HepG2 (cell line): ENCODE data around the gene EARS2. TPM values are rescaled to one million over a fixed set of nuclear protein-coding genes. Genes with fewer than 3 reads are reported as not detected.

Source experiments
- ATAC-seq: fragments of 200-7000 bp; cut with Tn5 transposase; 3 replicates; pipeline ENCODE4 v1.9.1; 2020; ENCODE audit warnings: mild to moderate bottlenecking, moderate library complexity
- BruUV-seq: library from RNA; stranded (reverse); fragments of 400-500 nt; replicated peaks from 2 replicates; lab custom pipeline; 2021; lab: Mats Ljungman, UMichigan
- CTCF ChIA-PET: fragments of 300-600 bp; formaldehyde crosslinking; extraction: SDS; loops from one replicate; lab custom pipeline; 2021; ENCODE audit warnings: low total read pairs, inconsistent platforms, low intra/inter-chr PET ratio; lab: Yijun Ruan, JAX
- POLR2A ChIA-PET: fragments of 350-600 bp; sonication (Branson Sonifier 250); formaldehyde crosslinking; loops from one replicate; lab custom pipeline; 2020; ENCODE audit warnings: antibody characterized with exemption, inconsistent platforms; lab: Yijun Ruan, JAX
- DNase-seq: peaks from one replicate; pipeline ENCODE4 v3.0.0-alpha.2; 2015; ENCODE audit warnings: low spot score
- FAIRE-seq: peaks from 3 replicates; lab custom pipeline; 2011; peaks lifted over from hg19 to GRCh38; lab: Jason Lieb, UNC
- H2AFZ ChIP-seq: one replicate; pipeline ENCODE4 v1.6.1; 2011; ENCODE audit warnings: low read length, inconsistent platforms
- H3K27ac ChIP-seq: fragments of 300-600 bp; 3 replicates; pipeline ENCODE4 v1.8.0; 2011; ENCODE audit warnings: mixed run types, mild to moderate bottlenecking, mixed read lengths, low read length, inconsistent platforms; ENCODE audit not compliant: insufficient read depth; ENCODE audit errors: extremely low read length
- H3K27me3 ChIP-seq, 2 experiments: fragments of 200-600 bp in 1 of 2; 2 replicates in 1 of 2; 3 replicates in 1 of 2; pipeline versions ENCODE4 v1.6.0 to v1.8.0; 2011; ENCODE audit warnings: low read length in 2 of 2, mild to moderate bottlenecking in 2 of 2, moderate library complexity in 2 of 2, inconsistent platforms in 1 of 2; ENCODE audit not compliant: insufficient read depth in 2 of 2, control insufficient read depth in 1 of 2
- H3K36me3 ChIP-seq, 2 experiments: fragments of 200-600 bp in 1 of 2; replicated peaks in 1 of 2; 2 replicates in 1 of 2; 3 replicates in 1 of 2; pipeline versions ENCODE4 v1.5.1 to v1.8.0; 2011; ENCODE audit warnings: low read length in 2 of 2, inconsistent platforms in 1 of 2; ENCODE audit not compliant: insufficient read depth in 2 of 2, control insufficient read depth in 1 of 2
- H3K4me1 ChIP-seq: 2 replicates; pipeline ENCODE4 v1.5.1; 2012; ENCODE audit warnings: low read length, inconsistent platforms; ENCODE audit not compliant: insufficient read depth
- H3K4me2 ChIP-seq: 2 replicates; pipeline ENCODE4 v1.6.0; 2011; ENCODE audit warnings: low read depth, low read length, inconsistent platforms
- H3K4me3 ChIP-seq, 3 experiments: fragments of 200-600 bp in 1 of 3; sonication (generic), shearing (Covaris generic) in 1 of 3; replicated peaks in 1 of 3; 2 replicates each; pipeline ENCODE4 v1.5.1; 2011 to 2016; ENCODE audit warnings: low read length in 3 of 3, inconsistent platforms in 2 of 3, low read depth in 2 of 3, mild to moderate bottlenecking in 2 of 3, control low read depth in 1 of 3, mixed read lengths in 1 of 3; ENCODE audit not compliant: insufficient read depth in 1 of 3
- H3K79me2 ChIP-seq: one replicate; pipeline ENCODE4 v1.6.1; 2011; ENCODE audit warnings: low read length, inconsistent platforms; ENCODE audit not compliant: insufficient read depth
- H3K9ac ChIP-seq: 2 replicates; pipeline ENCODE4 v1.6.0; 2011; ENCODE audit warnings: mild to moderate bottlenecking, low read depth, low read length, inconsistent platforms; ENCODE audit not compliant: insufficient read depth
- H3K9me3 ChIP-seq: 2 replicates; pipeline ENCODE4 v1.5.1; 2012; ENCODE audit warnings: mild to moderate bottlenecking, low read length
- H4K20me1 ChIP-seq: 2 replicates; pipeline ENCODE4 v1.6.0; 2011; ENCODE audit warnings: inconsistent platforms, mild to moderate bottlenecking, low read length, moderate library complexity; ENCODE audit not compliant: insufficient read depth
- ATRX ChIP-seq: sonication (generic); formaldehyde crosslinking; IDR thresholded peaks from 2 replicates; pipeline ENCODE4 v1.4.0; 2020; ENCODE audit warnings: missing genetic modification reagents, borderline replicate concordance
- GTF3A ChIP-seq: sonication (generic); formaldehyde crosslinking; conservative IDR thresholded peaks from 2 replicates; pipeline ENCODE4 v1.4.0; 2020; ENCODE audit warnings: mild to moderate bottlenecking, missing genetic modification reagents
- MAZ ChIP-seq, 2 experiments: sonication (generic) in 1 of 2; formaldehyde crosslinking in 1 of 2; IDR thresholded peaks; 2 replicates each; pipeline versions ENCODE4 v1.5.0 to v1.6.1; 2012 to 2020; ENCODE audit warnings: low read depth in 2 of 2, mild to moderate bottlenecking in 2 of 2, borderline replicate concordance in 1 of 2, improper control_type of control experiment in 1 of 2, low read length in 1 of 2, missing genetic modification reagents in 1 of 2, moderate library complexity in 1 of 2
- NKX3-1 ChIP-seq: sonication (generic); formaldehyde crosslinking; IDR thresholded peaks from 2 replicates; pipeline ENCODE4 v1.5.0; 2020; ENCODE audit warnings: missing genetic modification reagents
- POLR2A ChIP-seq, 2 experiments: IDR thresholded peaks; 2 replicates each; pipeline ENCODE4 v1.6.1; 2011; ENCODE audit warnings: low read depth in 2 of 2, low read length in 2 of 2, mild to moderate bottlenecking in 1 of 2, moderate library complexity in 1 of 2; ENCODE audit not compliant: insufficient read depth in 1 of 2
- REXO4 ChIP-seq: sonication (generic); formaldehyde crosslinking; IDR thresholded peaks from 2 replicates; pipeline ENCODE4 v1.8.0; 2022; ENCODE audit warnings: missing genetic modification reagents, mild to moderate bottlenecking, borderline replicate concordance
- SIX4 ChIP-seq: sonication (generic); formaldehyde crosslinking; IDR thresholded peaks from 2 replicates; pipeline ENCODE4 v1.4.0; 2020; ENCODE audit warnings: missing genetic modification reagents
- SNAI1 ChIP-seq: sonication (generic); formaldehyde crosslinking; IDR thresholded peaks from 2 replicates; pipeline ENCODE4 v1.5.0; 2020; ENCODE audit warnings: mild to moderate bottlenecking, missing genetic modification reagents, borderline replicate concordance
- ZKSCAN1 ChIP-seq: fragments of 150-350 bp; IDR thresholded peaks from 2 replicates; pipeline ENCODE4 v1.6.1; 2014; ENCODE audit warnings: low read length
- ZNF367 ChIP-seq: sonication (generic); formaldehyde crosslinking; IDR thresholded peaks from 2 replicates; pipeline ENCODE4 v1.4.0; 2020; ENCODE audit warnings: missing genetic modification reagents, borderline replicate concordance
- ZNF883 ChIP-seq: sonication (generic); formaldehyde crosslinking; IDR thresholded peaks from 2 replicates; pipeline ENCODE4 v1.5.1; 2020; ENCODE audit warnings: mild to moderate bottlenecking, missing genetic modification reagents; ENCODE audit errors: not compliant biosample characterization
- WGBS: methylation state at CpG from one replicate; pipeline ENCODE4 v1.1.6; 2017; ENCODE audit warnings: low lambda C conversion rate; 5-methylcytosine and 5-hydroxymethylcytosine counted together
- in situ Hi-C: cut with HindIII; loops from 2 replicates; pipeline ENCODE4 v1.10.0; 2017; ENCODE audit warnings: low pct_unique_long_range_greater_than_20kb; ENCODE audit not compliant: extremely low pct_ligation_motif_present
- intact Hi-C: fragments of 100-400 bp; cut with micrococcal nuclease; formaldehyde crosslinking; loops from one replicate; pipeline ENCODE4 v1.10.0; 2022; ENCODE audit not compliant: unreplicated experiment
- polyA plus RNA-seq, 8 experiments: library from polyadenylated mRNA; depleted of rRNA in 3 of 8; stranded (reverse) in 7 of 8; unstranded in 1 of 8; fragments of >200 nt; fragmentation: Illumina TruSeq in 4 of 8; extraction: Trizol in 4 of 8; gene quantifications; 2 replicates each; pipeline versions ENCODE4 v1.2.1 to v1.2.3, GENCODE V29; 2011 to 2016; ENCODE audit warnings: low read depth in 4 of 8, missing spikeins in 1 of 8, mixed read lengths in 1 of 8; ENCODE audit not compliant: insufficient read depth in 1 of 8
- total RNA-seq, 5 experiments: library from RNA; depleted of rRNA; stranded (reverse); fragments of >200 nt; fragmentation: Illumina TruSeq; extraction: Trizol; gene quantifications; 2 replicates each; pipeline ENCODE4 v1.2.3, GENCODE V29; 2016; ENCODE audit warnings: low read depth in 1 of 5

Gene EARS2
- total and polyA plus RNA-seq, 2 of the 13 experiments (the other 11 are each of a cell fraction or from before 2014, with no cell fraction given), result 49.4 to 80.4 TPM

- no peak for TF ChIP-seq MAZ (IDR thresholded peaks at IDR 0.05; ENCODE audit: borderline replicate concordance, low read depth, low read length)
- TF ChIP-seq MAZ (CRISPR knock-in tag; IDR thresholded peaks at IDR 0.05; ENCODE audit: low read depth), result no peak
These were observed 29.0 kb downstream of the EARS2 start (continued) for GRCh38 chr16:23527961-23528643.

GRCh38 chr16:23524886-23525285, 32.3 kb downstream of the EARS2 start:
- 100% methylated on average over 3 of the region's 3 CpGs for WGBS
- intact Hi-C loops, result no loop called here
- no peak for FAIRE-seq

GRCh38 chr16:23523876-23524385, 33.2 kb downstream of the EARS2 start:
- Histone ChIP-seq H4K20me1 (no peaks in the 10 kb centered on the region), H3K4me1 (peaks cover 14% of the 10 kb centered on the region), H3K9me3 (no peaks in the 10 kb centered on the region), H3K4me3 (no peak overlapping the region), H3K27ac (no peak overlapping the region), H3K27me3 (no peaks in the 10 kb centered on the region), H3K79me2 (no peaks in the 10 kb centered on the region), H3K9ac (no peak overlapping the region), H2AFZ (no peak overlapping the region), H3K4me2 (no peak overlapping the region), H3K36me3 (peaks cover 42 to 72% of the 10 kb centered on the region in 2 experiments)
- no peak for FAIRE-seq
- no peak for DNase-seq
- ChIA-PET CTCF (no interaction called here), POLR2A (interaction anchor here (6.6 kb wide), 1 partner anchor 14 kb away, joined by 64 read pairs; no protein-coding TSS in a partner anchor)
- no peak for ATAC-seq
- intact Hi-C loops (no loop called here), in situ Hi-C loops (no loop called here)
- no TSS peak for BruUV-seq
- WGBS, result 91% methylated on average over 7 of the region's 7 CpGs
- TF ChIP-seq GTF3A (CRISPR knock-in tag) (no peak), ATRX (CRISPR knock-in tag) (no peak), REXO4 (CRISPR knock-in tag) (no peak), NKX3-1 (CRISPR knock-in tag) (no peak), ZNF367 (CRISPR knock-in tag) (no peak), SIX4 (CRISPR knock-in tag) (no peak), POLR2A (IDR thresholded peaks at IDR 0.05; ENCODE audit: insufficient read depth in 1 of 2, low read depth in 2 of 2, low read length in 2 of 2) (0 out of 4 replicates have a peak, but pooled peaks of 1 of the 2 experiments have one; percentile 10)

More at GRCh38 chr16:23524886-23525285, 32.3 kb downstream of the EARS2 start:
- no TSS peak for BruUV-seq
- H3K4me2 ChIP-seq, result no peak overlapping the region
- POLR2A ChIA-PET, result interaction anchor here (6.6 kb wide), 1 partner anchor 14 kb away, joined by 64 read pairs; no protein-coding TSS in a partner anchor
- no peak for TF ChIP-seq ZNF883 (CRISPR knock-in tag)
- no peak for TF ChIP-seq SNAI1 (CRISPR knock-in tag)
- peak; percentile 84 for TF ChIP-seq ZKSCAN1
- H3K27ac ChIP-seq, result no peak overlapping the region
- H3K9me3 ChIP-seq, result no peaks in the 10 kb centered on the region
- CTCF ChIA-PET, result no interaction called here
- ATAC-seq (no peak), DNase-seq (no peak)
- peaks cover 51 to 73% of the 10 kb centered on the region in 2 experiments for H3K36me3 ChIP-seq
- H3K9ac ChIP-seq, result no peak overlapping the region
- H3K4me1 ChIP-seq, result peaks cover 15% of the 10 kb centered on the region
- no peaks in the 10 kb centered on the region for H3K27me3 ChIP-seq
- no peaks in the 10 kb centered on the region for H3K79me2 ChIP-seq
- no peak overlapping the region for H2AFZ ChIP-seq
- no peak overlapping the region for H3K4me3 ChIP-seq
- in situ Hi-C loops, result no loop called here
- H4K20me1 ChIP-seq, result no peaks in the 10 kb centered on the region
